SK-N-SH (cell line): Measurements from ENCODE around the gene NPAS3. TPM values are rescaled to one million over a fixed set of nuclear protein-coding genes. Genes with fewer than 3 reads are reported as not detected.
A peak's percentile ranks its signal among the peaks of the same experiment; 100 is the strongest.

Experiments
- CTCF ChIA-PET: fragments of 300-600, 350-600 bp; formaldehyde crosslinking; extraction: SDS; loops from one replicate; lab custom pipeline; 2021; lab: Yijun Ruan, JAX
- POLR2A ChIA-PET: fragments of 350-600 bp; sonication (Branson Sonifier 250); formaldehyde crosslinking; extraction: SDS; loops from one replicate; lab custom pipeline; 2020; ENCODE audit warnings: antibody characterized with exemption, inconsistent platforms; lab: Yijun Ruan, JAX
- DNase-seq: peaks from one replicate; pipeline ENCODE4 v3.0.0; 2012
- H2AFZ ChIP-seq: fragments of 200-600 bp; sonication (generic); 2 replicates; pipeline ENCODE4 v1.8.1; 2016; ENCODE audit warnings: antibody characterized with exemption, mild to moderate bottlenecking, low read depth
- H3F3A ChIP-seq: fragments of 200-600 bp; sonication (generic); replicated peaks from 2 replicates; pipeline ENCODE3; 2016; ENCODE audit warnings: antibody characterized with exemption, mild to moderate bottlenecking; ENCODE audit not compliant: insufficient read depth
- H3K27ac ChIP-seq, 2 experiments: fragments of 200-500 bp in 1 of 2; fragments of 200-600 bp in 1 of 2; sonication (Bioruptor generic) in 1 of 2; sonication (generic), shearing (Covaris generic) in 1 of 2; 2 replicates each; pipeline versions ENCODE4 v1.5.1 to v1.6.1; 2014 to 2016; ENCODE audit warnings: low read depth in 2 of 2, inconsistent platforms in 1 of 2, low read length in 1 of 2, mild to moderate bottlenecking in 1 of 2, mixed read lengths in 1 of 2
- H3K27me3 ChIP-seq: fragments of 200-600 bp; sonication (generic), shearing (Covaris generic); 2 replicates; pipeline ENCODE4 v1.6.1; 2016; ENCODE audit warnings: mixed run types; ENCODE audit not compliant: insufficient read depth
- H3K36me3 ChIP-seq, 2 experiments: fragments of 200-500 bp in 1 of 2; fragments of 200-600 bp in 1 of 2; sonication (Bioruptor generic) in 1 of 2; sonication (generic) in 1 of 2; replicated peaks in 1 of 2; 2 replicates each; pipeline versions ENCODE3 to v1.5.1; 2014 to 2016; ENCODE audit warnings: low read length in 1 of 2, mild to moderate bottlenecking in 1 of 2; ENCODE audit not compliant: insufficient read depth in 2 of 2, control insufficient read depth in 1 of 2
- H3K4me1 ChIP-seq, 2 experiments: fragments of 200-500 bp in 1 of 2; fragments of 200-600 bp in 1 of 2; sonication (Bioruptor generic) in 1 of 2; sonication (generic), shearing (Covaris generic) in 1 of 2; 2 replicates each; pipeline versions ENCODE4 v1.5.1 to v1.6.1; 2014 to 2016; ENCODE audit warnings: low read depth in 1 of 2, low read length in 1 of 2, mixed run types in 1 of 2; ENCODE audit not compliant: insufficient read depth in 2 of 2, control insufficient read depth in 1 of 2
- H3K4me2 ChIP-seq: fragments of 200-600 bp; sonication (generic), shearing (Covaris generic); 2 replicates; pipeline ENCODE4 v1.6.1; 2017; ENCODE audit warnings: mixed run types
- H3K4me3 ChIP-seq, 2 experiments: fragments of 200-500 bp in 1 of 2; fragments of 200-600 bp in 1 of 2; sonication (Bioruptor generic) in 1 of 2; sonication (generic), shearing (Covaris generic) in 1 of 2; 2 replicates each; pipeline versions ENCODE4 v1.5.1 to v1.8.1; 2014 to 2016; ENCODE audit warnings: low read depth in 2 of 2, inconsistent platforms in 1 of 2, low read length in 1 of 2, mild to moderate bottlenecking in 1 of 2, mixed read lengths in 1 of 2, moderate library complexity in 1 of 2
- H3K79me2 ChIP-seq: fragments of 200-600 bp; sonication (generic); 2 replicates; pipeline ENCODE4 v1.8.1; 2017; ENCODE audit warnings: mild to moderate bottlenecking; ENCODE audit not compliant: insufficient read depth
- H3K9ac ChIP-seq: fragments of 200-600 bp; sonication (generic); 2 replicates; pipeline ENCODE4 v1.6.1; 2017; ENCODE audit warnings: mixed run types
- H3K9me2 ChIP-seq: fragments of 200-600 bp; sonication (generic); 2 replicates; pipeline ENCODE4 v1.6.1; 2017; ENCODE audit warnings: mixed run types
- H3K9me3 ChIP-seq: fragments of 200-600 bp; sonication (generic); 2 replicates; pipeline ENCODE4 v1.6.1; 2017; ENCODE audit warnings: mixed run types, mild to moderate bottlenecking, moderate library complexity
- H4K20me1 ChIP-seq: fragments of 200-600 bp; sonication (generic); 2 replicates; pipeline ENCODE4 v1.6.1; 2017; ENCODE audit warnings: mild to moderate bottlenecking, mixed run types; ENCODE audit not compliant: insufficient read depth
- EP300 ChIP-seq, 2 experiments: IDR thresholded peaks; 2 replicates each; pipeline versions ENCODE4 v1.4.0 to v1.6.1; 2012; ENCODE audit warnings: borderline replicate concordance in 1 of 2, low read depth in 1 of 2, low read length in 1 of 2
- EZH2phosphoT487 ChIP-seq: fragments of 200-600 bp; sonication (generic); IDR thresholded peaks from 2 replicates; pipeline ENCODE4 v1.6.1; 2017; ENCODE audit warnings: low read depth, mixed run types, mild to moderate bottlenecking, antibody characterized with exemption, moderate library complexity, borderline replicate concordance
- FOSL2 ChIP-seq: IDR thresholded peaks from 2 replicates; pipeline ENCODE4 v1.4.0; 2012; ENCODE audit warnings: low read depth, mild to moderate bottlenecking, moderate library complexity, borderline replicate concordance
- FOXJ3 ChIP-seq: sonication (generic); formaldehyde crosslinking; IDR thresholded peaks from 2 replicates; pipeline ENCODE4 v1.5.1; 2020; ENCODE audit warnings: mild to moderate bottlenecking, missing genetic modification reagents
- GABPA ChIP-seq: IDR thresholded peaks from 2 replicates; pipeline ENCODE4 v1.4.0; 2012; ENCODE audit warnings: low read depth, mild to moderate bottlenecking
- GATA2 ChIP-seq: sonication (generic); formaldehyde crosslinking; IDR thresholded peaks from 2 replicates; pipeline ENCODE4 v1.5.0; 2020; ENCODE audit warnings: mild to moderate bottlenecking, missing genetic modification reagents
- JUND ChIP-seq: IDR thresholded peaks from 2 replicates; pipeline ENCODE4 v1.4.0; 2012
- MAX ChIP-seq: IDR thresholded peaks from 2 replicates; pipeline ENCODE4 v1.4.0; 2012; ENCODE audit warnings: low read depth
- POLR2AphosphoS5 ChIP-seq: IDR thresholded peaks from 2 replicates; pipeline ENCODE4 v1.6.1; 2012; ENCODE audit warnings: low read depth, low read length
- RCOR1 ChIP-seq: fragments of 150-350 bp; IDR thresholded peaks from 2 replicates; pipeline ENCODE4 v1.6.1; 2017; ENCODE audit warnings: antibody characterized with exemption, low read length
- REST ChIP-seq: IDR thresholded peaks from 2 replicates; pipeline ENCODE4 v1.6.1; 2012; ENCODE audit warnings: mild to moderate bottlenecking, low read depth, low read length, moderate library complexity
- RFX5 ChIP-seq: IDR thresholded peaks from 2 replicates; pipeline ENCODE4 v1.6.1; 2012; ENCODE audit warnings: mild to moderate bottlenecking, improper control_type of control experiment, low read length
- RXRA ChIP-seq: IDR thresholded peaks from 2 replicates; pipeline ENCODE4 v1.4.0; 2012; ENCODE audit warnings: low read depth, mild to moderate bottlenecking, borderline replicate concordance
- SIN3A ChIP-seq: IDR thresholded peaks from 2 replicates; pipeline ENCODE4 v1.6.1; 2012; ENCODE audit warnings: low read depth, mild to moderate bottlenecking, low read length, moderate library complexity, borderline replicate concordance
- TAF1 ChIP-seq: IDR thresholded peaks from 2 replicates; pipeline ENCODE4 v1.6.1; 2012; ENCODE audit warnings: low read depth, mild to moderate bottlenecking, low read length, moderate library complexity, borderline replicate concordance
- YY1 ChIP-seq: IDR thresholded peaks from 2 replicates; pipeline ENCODE4 v1.4.0; 2012; ENCODE audit warnings: low read depth, mild to moderate bottlenecking
- ZBTB33 ChIP-seq: IDR thresholded peaks from 2 replicates; pipeline ENCODE4 v1.4.0; 2012; ENCODE audit warnings: low read depth, borderline replicate concordance
- WGBS: methylation state at CpG from one replicate; pipeline ENCODE4 v1.1.6; 2017; ENCODE audit warnings: low lambda C conversion rate; 5-methylcytosine and 5-hydroxymethylcytosine counted together
- polyA plus RNA-seq, 3 experiments: library from polyadenylated mRNA; depleted of rRNA; stranded (reverse); fragments of >200 nt; gene quantifications; 2 replicates each; pipeline ENCODE4 v1.2.3, GENCODE V29; 2012

Gene NPAS3
- polyA plus RNA-seq, 1 of the 3 experiments (the other 2 are of a cell fraction): 4.3 TPM

DNA sequence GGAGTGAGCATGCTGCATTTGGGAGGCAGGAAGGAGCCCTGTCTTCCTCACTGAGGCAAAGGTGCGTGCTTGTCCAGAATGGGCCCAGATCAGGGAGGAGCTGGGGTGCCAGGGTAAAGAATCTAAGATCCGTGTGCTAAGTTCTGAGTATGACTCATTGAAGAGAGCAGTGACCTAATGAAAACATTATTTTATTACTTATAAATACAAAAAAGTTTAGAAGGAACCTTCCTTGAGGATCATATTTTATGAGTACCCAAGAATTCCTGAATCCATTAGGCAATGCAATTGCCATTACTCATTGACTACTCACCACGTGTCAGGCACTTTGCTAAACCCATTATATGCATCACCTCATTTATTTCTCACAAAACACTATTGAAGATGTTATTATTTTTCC, 747.5 kb downstream of the NPAS3 start (continued):
- TF ChIP-seq ZBTB33: 0 out of 2 replicates have a peak, but pooled peaks have one; percentile 53
- no peak for TF ChIP-seq REST

DNA sequence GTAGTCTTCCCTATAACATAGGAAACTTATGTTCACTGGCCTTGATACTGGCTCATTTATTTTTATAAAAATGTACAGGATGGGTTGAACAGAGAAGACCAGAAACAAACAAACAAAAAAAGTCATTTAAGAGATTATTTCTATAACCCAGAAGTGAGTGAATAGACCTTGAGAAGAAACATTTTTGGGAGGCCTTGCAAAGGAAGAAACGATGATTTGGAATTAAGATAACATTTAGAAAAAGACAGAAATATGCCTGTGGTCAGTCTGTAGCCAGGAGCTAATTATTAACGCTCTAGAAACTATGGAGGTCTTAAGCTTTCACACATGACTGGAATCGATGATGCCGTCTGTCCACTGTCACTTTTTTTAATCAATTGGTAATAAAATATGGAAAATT, 748.2 kb downstream of the NPAS3 start:
- peaks cover 3 to 38% of the 10 kb centered on the region in 2 experiments for H3K4me1 ChIP-seq
- H3K79me2 ChIP-seq: no peaks in the 10 kb centered on the region
- ChIA-PET POLR2A (no interaction called here), CTCF (interaction anchor here (0.6 to 0.7 kb wide), 2 partner anchors 106 to 508 kb away, joined by 3 read pairs; no protein-coding TSS in a partner anchor)
- no peaks in the 10 kb centered on the region for H3K27me3 ChIP-seq
- H4K20me1 ChIP-seq: no peaks in the 10 kb centered on the region
- H3K9me3 ChIP-seq: no peaks in the 10 kb centered on the region
- no peaks in the 10 kb centered on the region for H3K9me2 ChIP-seq
- 0 out of 2 replicates have a peak overlapping the region, but pooled peaks have one; percentile 32 for H3K4me2 ChIP-seq
- WGBS: 77% methylated on average over 4 of the region's 4 CpGs
- DNase-seq: no peak
- H3F3A ChIP-seq: peaks cover 19% of the 10 kb centered on the region
- H3K4me3 ChIP-seq: no peak overlapping the region
- no peak overlapping the region for H2AFZ ChIP-seq
- H3K36me3 ChIP-seq: no peaks in the 10 kb centered on the region
- no peak for TF ChIP-seq FOSL2
- TF ChIP-seq EZH2phosphoT487: no peak
- TF ChIP-seq YY1: no peak
- TF ChIP-seq RXRA: no peak
- no peak for TF ChIP-seq TAF1
- no peak for TF ChIP-seq POLR2AphosphoS5
- TF ChIP-seq GABPA: no peak
- TF ChIP-seq RCOR1: no peak
- peak overlapping the region in 1 of 2 experiments; percentile 91; a peak in 3 of 4 replicates for H3K27ac ChIP-seq
- no peak overlapping the region for H3K9ac ChIP-seq

DNA sequence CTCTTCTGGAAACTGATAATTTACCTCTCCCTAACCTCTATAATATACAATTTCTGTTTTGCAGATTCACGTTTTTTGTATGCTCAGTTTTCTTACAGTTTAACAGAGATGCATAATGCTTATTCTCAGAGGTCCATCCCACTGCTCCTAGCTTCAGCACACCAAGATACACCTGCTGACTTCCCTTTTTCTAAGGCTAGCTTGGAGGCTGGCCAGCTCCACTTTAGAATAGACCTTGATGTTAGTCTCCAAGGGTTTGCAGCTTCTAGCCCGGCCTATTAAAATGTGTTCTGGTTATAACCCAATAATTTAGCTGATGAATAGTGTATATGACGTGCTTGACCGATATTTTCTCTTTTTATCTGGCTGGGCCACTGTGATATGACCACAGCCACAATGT, 751.0 kb downstream of the NPAS3 start:
- Histone ChIP-seq H3K27me3 (no peaks in the 10 kb centered on the region), H3K4me1 (peaks cover 5 to 42% of the 10 kb centered on the region in 2 experiments), H3F3A (peaks cover 38% of the 10 kb centered on the region), H3K9ac (no peak overlapping the region), H3K36me3 (no peaks in the 10 kb centered on the region), H3K27ac (no peak overlapping the region), H3K9me3 (no peaks in the 10 kb centered on the region), H3K9me2 (no peaks in the 10 kb centered on the region), H4K20me1 (no peaks in the 10 kb centered on the region), H3K4me2 (no peak overlapping the region), H3K4me3 (no peak overlapping the region), H3K79me2 (no peaks in the 10 kb centered on the region), H2AFZ (no peak overlapping the region)
- ChIA-PET POLR2A (no interaction called here), CTCF (no interaction called here)
- WGBS: 85% methylated on average over 4 of the region's 4 CpGs
- DNase-seq: no peak
- TF ChIP-seq TAF1: no peak
- TF ChIP-seq EP300 (IDR thresholded peaks at IDR 0.05; ENCODE audit: borderline replicate concordance in 1 of 2, low read depth in 1 of 2, low read length in 1 of 2): no peak
- no peak for TF ChIP-seq GATA2 (CRISPR knock-in tag)
- no peak for TF ChIP-seq SIN3A
- TF ChIP-seq REST: no peak
- TF ChIP-seq FOSL2: no peak
- no peak for TF ChIP-seq JUND
- no peak for TF ChIP-seq RFX5
- TF ChIP-seq FOXJ3: no peak
- no peak for TF ChIP-seq MAX
